ENCODE results near the gene PTPRCAP. TPM values are rescaled to one million over a fixed set of nuclear protein-coding genes. Genes with fewer than 3 reads are reported as not detected.
A peak's percentile ranks its signal among the peaks of the same experiment; 100 is the strongest.

PTPRCAP gene
- total and polyA plus RNA-seq, 4 experiments from 2014 or later: 208 to 613 (median 420) TPM

- peaks cover 18 to 36% of the 10 kb centered on the region in 2 donors for H3K36me3 Mint-ChIP-seq
These were observed 38.6 kb downstream of the PTPRCAP start for GRCh38 chr11:67398661-67399563.

GRCh38 chr11:67397986-67398660 lies 39.4 kb downstream of the PTPRCAP start:
- peaks cover 28% of the 10 kb centered on the region for H3K36me3 ChIP-seq (ENCODE audit: insufficient read depth, low read length)
- no peak overlapping the region for H3K4me3 ChIP-seq (ENCODE audit: low read length in 2 of 2)
- intact Hi-C loops (cut with micrococcal nuclease): no loop called here
- peaks cover 20 to 35% of the 10 kb centered on the region in 2 donors for H3K36me3 Mint-ChIP-seq
- peaks cover 58% of the 10 kb centered on the region for H3K4me1 ChIP-seq (ENCODE audit: insufficient read depth, low read length)
- CTCF ChIA-PET (ENCODE audit: partially characterized antibody): interaction anchor here (0.8 kb wide), 1 partner anchor 15 kb away, joined by 3 read pairs; no protein-coding TSS in a partner anchor
- peaks cover 22 to 61% (median 44%) of the 10 kb centered on the region in 4 donors for H3K4me1 Mint-ChIP-seq
- DNase-seq: no peak
- no peaks in the 10 kb centered on the region for H3K27me3 Mint-ChIP-seq
- peak overlapping the region in 7 of 8 donors; percentile 23 to 77 (median 61) for H3K4me3 Mint-ChIP-seq
- H3K9me3 ChIP-seq (ENCODE audit: control insufficient read depth in 1 of 2, low read length in 2 of 2): no peaks in the 10 kb centered on the region
- H3K27me3 ChIP-seq (ENCODE audit: insufficient read depth, low read length): no peaks in the 10 kb centered on the region
- peak overlapping the region; percentile 36 to 87 (median 74) for H3K27ac Mint-ChIP-seq
- POLR2A ChIA-PET (ENCODE audit: partially characterized antibody): interaction anchor here (1.9 to 21.5 kb wide), 4 partner anchors 10 to 90 kb away, joined by 16 to 2262 read pairs (median 227); partner anchors contain the start of genes AIP, CARNS1, PTPRCAP and RPS6KB2
- no peak overlapping the region for H3K27ac ChIP-seq (ENCODE audit: low read depth, low read length)
- H3K9me3 Mint-ChIP-seq: no peaks in the 10 kb centered on the region

More at GRCh38 chr11:67398661-67399563, 38.6 kb downstream of the PTPRCAP start:
- peak overlapping the region in 6 of 7 donors; percentile 50 to 90 (median 65) for H3K27ac Mint-ChIP-seq
- H3K4me3 Mint-ChIP-seq: peak overlapping the region; percentile 13 to 91 (median 46)
- no peaks in the 10 kb centered on the region for H3K9me3 Mint-ChIP-seq
- Histone ChIP-seq H3K9me3 (ENCODE audit: control insufficient read depth in 1 of 2, low read length in 2 of 2) (no peaks in the 10 kb centered on the region), H3K4me3 (ENCODE audit: low read length in 2 of 2) (no peak overlapping the region), H3K4me1 (ENCODE audit: insufficient read depth, low read length) (peaks cover 63% of the 10 kb centered on the region), H3K36me3 (ENCODE audit: insufficient read depth, low read length) (peaks cover 28% of the 10 kb centered on the region), H3K27me3 (ENCODE audit: insufficient read depth, low read length) (no peaks in the 10 kb centered on the region), H3K27ac (ENCODE audit: low read depth, low read length) (no peak overlapping the region)
- ChIA-PET CTCF (ENCODE audit: partially characterized antibody) (interaction anchor here (5.2 kb wide), 1 partner anchor 8 kb away, joined by 40 read pairs; the partner anchor contains the start of gene RAD9A), POLR2A (ENCODE audit: partially characterized antibody) (interaction anchor here (1.9 to 21.5 kb wide), 7 partner anchors 9 to 104 kb away, joined by 7 to 2262 read pairs (median 130); partner anchors contain the start of genes AIP, CARNS1, CORO1B and GPR152)
- no peaks in the 10 kb centered on the region for H3K27me3 Mint-ChIP-seq
- peaks cover 23 to 60% (median 41%) of the 10 kb centered on the region in 4 donors for H3K4me1 Mint-ChIP-seq
- DNase-seq: no peak
- intact Hi-C loops (cut with micrococcal nuclease): no loop called here

GRCh38 chr11:67397536-67397935 lies 39.9 kb downstream of the PTPRCAP start:
- ChIA-PET CTCF (ENCODE audit: partially characterized antibody) (interaction anchor here (0.8 to 1.9 kb wide), 3 partner anchors 15 to 80 kb away, joined by 3 to 9 read pairs (median 4); no protein-coding TSS in a partner anchor), POLR2A (ENCODE audit: partially characterized antibody) (interaction anchor here (1.1 to 21.5 kb wide), 6 partner anchors 10 to 156 kb away, joined by 3 to 2262 read pairs (median 105); partner anchors contain the start of genes AIP, CARNS1, PTPRCAP and RPS6KB2)
- peak overlapping the region; percentile 36 to 87 (median 71) for H3K27ac Mint-ChIP-seq
- H3K36me3 ChIP-seq (ENCODE audit: insufficient read depth, low read length): peaks cover 28% of the 10 kb centered on the region
- H3K4me1 Mint-ChIP-seq: peaks cover 24 to 63% (median 47%) of the 10 kb centered on the region in 4 donors
- DNase-seq: no peak
- H3K9me3 ChIP-seq (ENCODE audit: control insufficient read depth in 1 of 2, low read length in 2 of 2): no peaks in the 10 kb centered on the region
- H3K27me3 Mint-ChIP-seq: no peaks in the 10 kb centered on the region
- H3K36me3 Mint-ChIP-seq: peaks cover 20 to 37% of the 10 kb centered on the region in 2 donors
- H3K4me3 Mint-ChIP-seq: peak overlapping the region in 7 of 8 donors; percentile 3 to 77 (median 50)
- H3K4me3 ChIP-seq (ENCODE audit: low read length in 2 of 2): no peak overlapping the region
- peaks cover 0 to 1% (median 0%) of the 10 kb centered on the region in 8 donors for H3K9me3 Mint-ChIP-seq
- intact Hi-C loops (cut with micrococcal nuclease): no loop called here
- peaks cover 55% of the 10 kb centered on the region for H3K4me1 ChIP-seq (ENCODE audit: insufficient read depth, low read length)
- H3K27me3 ChIP-seq (ENCODE audit: insufficient read depth, low read length): no peaks in the 10 kb centered on the region
- H3K27ac ChIP-seq (ENCODE audit: low read depth, low read length): peak overlapping the region; percentile 42

GRCh38 chr11:67396587-67397389 lies 40.7 kb downstream of the PTPRCAP start:
- H3K4me1 Mint-ChIP-seq: peaks cover 28 to 65% (median 49%) of the 10 kb centered on the region in 4 donors

GRCh38 chr11:67396259-67396581 lies 41.3 kb downstream of the PTPRCAP start:
- Mint-ChIP-seq H3K27ac (peak overlapping the region; percentile 46 to 91 (median 73)), H3K27me3 (no peaks in the 10 kb centered on the region), H3K4me1 (peaks cover 28 to 68% (median 51%) of the 10 kb centered on the region in 4 donors), H3K4me3 (peak overlapping the region in 5 of 8 donors; percentile 10 to 62 (median 41)), H3K36me3 (peaks cover 20 to 39% of the 10 kb centered on the region in 2 donors), H3K9me3 (peaks cover 0 to 1% (median 0%) of the 10 kb centered on the region in 8 donors)
- Histone ChIP-seq H3K36me3 (ENCODE audit: insufficient read depth, low read length) (peaks cover 28% of the 10 kb centered on the region), H3K4me3 (ENCODE audit: low read length in 2 of 2) (no peak overlapping the region), H3K27me3 (ENCODE audit: insufficient read depth, low read length) (no peaks in the 10 kb centered on the region), H3K9me3 (ENCODE audit: control insufficient read depth in 1 of 2, low read length in 2 of 2) (no peaks in the 10 kb centered on the region), H3K4me1 (ENCODE audit: insufficient read depth, low read length) (peaks cover 55% of the 10 kb centered on the region), H3K27ac (ENCODE audit: low read depth, low read length) (peak overlapping the region; percentile 42)
- DNase-seq: no peak
- intact Hi-C loops (cut with micrococcal nuclease): no loop called here
- POLR2A ChIA-PET (ENCODE audit: partially characterized antibody): interaction anchor here (0.6 to 21.5 kb wide), 12 partner anchors 8 to 1446 kb away, joined by 3 to 2262 read pairs (median 5); partner anchors contain the start of genes ANKRD13D, CARNS1, PITPNM1 and POLD4
- CTCF ChIA-PET (ENCODE audit: partially characterized antibody): interaction anchor here (1.0 to 1.9 kb wide), 6 partner anchors 11 to 79 kb away, joined by 3 to 9 read pairs (median 4); partner anchors contain the start of gene PTPRCAP

More at GRCh38 chr11:67396587-67397389, 40.7 kb downstream of the PTPRCAP start:
- Histone ChIP-seq H3K4me1 (ENCODE audit: insufficient read depth, low read length) (peaks cover 52% of the 10 kb centered on the region), H3K27me3 (ENCODE audit: insufficient read depth, low read length) (no peaks in the 10 kb centered on the region), H3K36me3 (ENCODE audit: insufficient read depth, low read length) (peaks cover 28% of the 10 kb centered on the region), H3K9me3 (ENCODE audit: control insufficient read depth in 1 of 2, low read length in 2 of 2) (no peaks in the 10 kb centered on the region), H3K4me3 (ENCODE audit: low read length in 2 of 2) (no peak overlapping the region), H3K27ac (ENCODE audit: low read depth, low read length) (peak overlapping the region; percentile 42)
- intact Hi-C loops (cut with micrococcal nuclease): no loop called here
- ChIA-PET POLR2A (ENCODE audit: partially characterized antibody) (interaction anchor here (0.6 to 21.5 kb wide), 15 partner anchors 8 to 1446 kb away, joined by 3 to 2262 read pairs (median 6); partner anchors contain the start of genes AIP, ANKRD13D, CARNS1 and PITPNM1), CTCF (ENCODE audit: partially characterized antibody) (interaction anchor here (1.0 to 1.9 kb wide), 6 partner anchors 11 to 79 kb away, joined by 3 to 9 read pairs (median 4); partner anchors contain the start of gene PTPRCAP)
- peak overlapping the region; percentile 71 to 92 (median 90) for H3K27ac Mint-ChIP-seq
- peak overlapping the region in 7 of 8 donors; percentile 40 to 72 (median 64) for H3K4me3 Mint-ChIP-seq
- DNase-seq: peak in 3 of 5 donors; percentile 37 to 61 (median 46)
- H3K36me3 Mint-ChIP-seq: peaks cover 20 to 39% of the 10 kb centered on the region in 2 donors
- peaks cover 0 to 1% (median 0%) of the 10 kb centered on the region in 8 donors for H3K9me3 Mint-ChIP-seq
- no peaks in the 10 kb centered on the region for H3K27me3 Mint-ChIP-seq
